Fibroblast of skin of left quadriceps (primary cell): ENCODE measurements around the gene CERK.

Experiments used
- DNase-seq, 2 experiments: peaks; one replicate each; pipeline ENCODE4 v3.0.0-alpha.2; 2013; ENCODE audit warnings: low read depth in 2 of 2

The CERK gene

DNA sequence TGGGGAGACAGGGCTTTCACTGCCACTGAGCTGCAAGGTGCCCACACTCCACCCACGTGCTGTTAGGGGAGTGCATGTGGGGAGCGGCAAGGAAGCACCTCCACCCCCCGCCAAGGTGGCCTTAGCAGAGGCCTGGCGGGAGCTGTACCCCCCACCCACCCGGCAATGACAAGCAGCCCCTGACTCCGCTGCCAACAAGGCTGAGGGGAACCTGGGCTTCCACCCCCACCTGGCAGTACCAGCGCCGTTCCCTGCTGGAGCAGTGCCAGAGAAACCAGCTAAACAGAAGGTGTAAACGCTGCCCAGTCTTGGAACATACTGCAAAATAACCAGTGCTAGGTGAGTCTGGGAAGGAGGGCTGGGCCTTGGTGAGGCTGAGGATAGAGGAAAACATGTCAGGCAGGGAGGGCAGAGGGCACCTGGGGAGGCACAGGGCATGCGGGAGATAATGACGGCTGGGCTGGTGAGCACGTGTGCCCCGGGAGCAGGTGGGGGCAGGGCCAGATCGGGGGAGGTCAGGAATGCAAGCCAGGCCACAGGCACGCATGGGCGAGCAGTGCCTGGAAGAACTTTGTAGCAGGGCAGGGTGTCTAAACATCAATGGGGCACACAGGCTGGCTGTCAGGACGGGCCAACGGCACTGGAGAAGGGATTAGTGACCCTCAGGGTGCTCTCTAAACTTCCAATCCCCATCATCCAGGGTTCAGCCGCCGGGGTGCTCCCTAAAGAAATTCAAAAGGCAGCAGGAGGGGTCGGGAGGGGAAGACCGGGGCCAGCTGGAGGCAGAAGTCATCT, 6.6 kb downstream of the CERK start:
- no peak for DNase-seq

DNA sequence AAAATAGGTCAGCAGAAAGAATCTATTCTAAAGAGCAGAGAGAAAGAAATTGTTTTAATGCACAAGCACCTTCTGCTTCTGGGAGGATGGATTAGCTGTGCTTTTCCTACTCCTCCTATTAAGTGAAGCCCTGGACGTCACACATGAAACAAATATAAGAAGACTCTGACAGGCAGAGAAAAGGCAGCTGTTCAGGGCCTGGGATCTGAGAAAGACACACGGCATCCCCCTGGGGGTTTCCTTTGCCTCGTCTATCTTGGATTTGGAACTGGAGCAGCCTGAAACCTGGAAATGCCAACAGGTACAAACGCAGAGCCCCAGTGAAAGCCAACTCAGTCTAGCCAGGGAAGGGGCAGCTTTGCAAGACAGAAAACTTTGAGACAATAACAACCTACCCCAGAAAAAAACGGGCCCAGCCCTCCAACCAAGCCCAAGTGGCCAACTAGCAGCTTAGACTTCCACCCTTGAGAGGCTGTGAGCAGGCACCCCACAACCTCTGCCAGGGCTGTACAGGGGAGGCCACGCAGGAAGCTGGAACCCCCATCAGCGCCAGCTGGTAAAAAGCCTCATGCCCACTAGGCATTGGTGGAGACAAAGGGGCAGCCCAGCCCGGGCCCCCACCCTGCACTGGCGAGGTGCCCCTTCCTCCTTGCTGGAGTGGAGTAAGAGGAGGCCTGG, 7.3 kb downstream of the CERK start:
- no peak for DNase-seq

DNA sequence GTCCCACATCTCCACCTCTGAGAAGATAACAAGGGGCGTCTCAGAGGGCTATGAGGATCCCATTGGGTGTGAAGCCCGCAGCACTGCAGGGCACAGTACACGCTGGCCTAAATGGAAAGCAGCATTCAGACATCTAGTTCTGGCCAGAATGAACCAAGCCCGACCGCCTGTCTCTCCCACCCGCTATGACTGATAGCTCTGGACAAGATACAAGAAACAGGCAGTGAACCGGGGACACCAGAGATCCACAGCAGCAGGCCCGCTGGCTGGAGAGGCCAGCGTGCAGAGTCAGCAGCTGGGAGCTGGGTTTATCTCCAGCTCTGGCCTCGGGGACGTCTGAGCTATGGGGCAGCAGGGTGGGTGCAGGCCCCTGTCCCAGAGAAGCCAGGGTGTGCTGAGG, 9.6 kb downstream of the CERK start:
- no peak for DNase-seq

DNA sequence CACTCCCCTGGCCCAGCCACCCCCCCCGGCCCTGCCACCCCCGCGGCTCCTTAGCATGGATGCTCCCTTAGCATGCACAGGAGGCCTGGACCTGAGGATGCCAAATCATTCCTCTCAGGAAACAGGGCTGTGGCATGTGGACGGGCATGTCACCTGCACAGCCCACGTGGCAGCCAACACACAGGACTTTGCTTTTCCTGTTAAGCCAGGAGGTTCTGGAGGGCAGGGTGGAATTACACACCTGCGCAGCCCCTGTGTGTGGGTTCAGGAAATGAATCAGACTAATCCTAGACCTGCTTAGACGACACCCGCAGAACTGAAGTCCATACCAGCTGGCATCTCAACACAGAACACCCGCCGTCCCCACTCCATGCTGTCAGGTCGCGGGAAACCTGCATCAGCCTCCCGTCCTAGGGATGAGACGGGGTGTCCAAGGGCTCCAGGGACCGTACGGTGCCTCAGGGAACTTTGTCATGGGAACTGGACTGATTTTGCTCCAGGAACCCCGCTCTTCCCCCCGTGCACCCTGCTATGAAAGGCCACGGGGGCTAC, 10.2 kb downstream of the CERK start:
- DNase-seq, result no peak

DNA sequence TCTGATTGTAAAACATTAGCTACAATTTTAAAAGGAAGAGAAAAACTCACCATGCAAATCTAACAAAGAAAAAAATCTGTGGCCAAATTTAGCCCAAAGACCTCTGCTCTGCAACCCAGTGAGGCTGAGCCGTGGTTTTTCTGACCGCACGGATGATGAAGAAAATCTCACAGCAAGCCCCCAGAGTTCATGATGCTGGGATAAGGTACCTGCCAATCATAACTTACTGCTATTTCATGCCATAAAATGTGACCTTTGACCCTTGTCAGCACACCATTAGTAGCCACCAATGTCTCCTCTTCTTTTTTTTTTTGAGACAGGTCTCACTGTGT, 11.1 kb downstream of the CERK start:
- DNase-seq, result no peak

DNA sequence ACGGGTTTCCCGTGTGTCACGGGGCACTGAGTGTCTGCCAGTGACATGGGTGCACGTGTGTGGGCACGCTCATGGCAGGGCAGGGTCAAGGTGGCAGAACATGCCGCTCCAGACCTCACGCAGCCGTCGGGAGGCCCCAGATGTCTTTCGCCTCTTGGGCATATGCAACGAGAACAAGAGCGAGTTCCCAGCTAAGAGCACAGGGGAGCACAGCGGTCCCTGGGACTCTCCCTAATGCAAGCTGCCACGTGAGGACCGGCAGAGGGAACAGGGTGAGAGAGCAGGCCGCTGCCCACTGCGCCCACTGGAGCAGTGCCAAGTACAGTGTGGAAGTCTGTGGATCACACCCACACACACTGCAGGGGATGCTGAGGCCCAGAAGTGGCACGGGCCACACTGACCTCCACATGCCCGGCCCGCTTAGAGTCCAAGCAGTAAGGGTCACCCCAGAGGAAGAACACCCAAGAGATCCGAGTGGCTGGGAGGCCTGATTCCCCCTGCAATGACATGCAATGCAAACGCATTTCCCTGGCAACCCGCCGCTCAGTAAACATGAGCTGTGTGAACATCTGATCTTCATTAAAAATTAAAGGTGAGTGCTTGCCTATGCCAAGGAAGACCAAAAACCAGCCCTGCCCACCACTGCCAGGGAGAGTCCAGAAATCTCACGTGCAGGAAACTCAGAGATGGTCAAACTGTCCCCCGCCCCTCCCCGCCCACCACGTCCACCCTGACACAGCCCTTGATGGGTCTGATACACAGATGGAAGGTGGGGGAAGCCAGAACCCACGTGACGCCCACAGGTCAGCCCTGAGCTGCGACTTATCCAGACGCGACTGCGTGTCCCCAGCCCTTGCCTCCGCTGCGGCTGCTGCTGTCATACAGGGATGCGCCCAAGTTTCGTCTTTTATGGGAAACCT, 11.7 kb downstream of the CERK start:
- no peak for DNase-seq

DNA sequence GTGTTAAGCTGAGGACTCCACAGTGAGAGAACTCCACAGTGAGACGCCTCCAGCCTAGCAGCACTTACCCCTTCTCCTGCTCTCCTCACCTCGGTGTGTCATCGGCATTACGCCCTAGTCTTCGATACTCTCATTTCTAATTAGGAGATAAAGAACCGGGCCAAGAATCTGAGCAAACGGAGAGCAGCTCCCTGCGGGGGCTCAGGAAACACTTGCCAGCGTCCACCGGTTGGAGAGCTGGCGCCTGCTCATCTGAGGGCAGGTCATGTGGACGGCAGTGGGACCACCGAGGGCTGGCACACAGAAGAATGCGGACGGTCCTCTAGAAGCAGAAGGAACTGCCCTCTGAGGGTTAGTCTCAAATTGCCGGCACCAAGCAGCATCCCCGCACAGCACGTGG, 13.0 kb downstream of the CERK start:
- DNase-seq, result no peak

DNA sequence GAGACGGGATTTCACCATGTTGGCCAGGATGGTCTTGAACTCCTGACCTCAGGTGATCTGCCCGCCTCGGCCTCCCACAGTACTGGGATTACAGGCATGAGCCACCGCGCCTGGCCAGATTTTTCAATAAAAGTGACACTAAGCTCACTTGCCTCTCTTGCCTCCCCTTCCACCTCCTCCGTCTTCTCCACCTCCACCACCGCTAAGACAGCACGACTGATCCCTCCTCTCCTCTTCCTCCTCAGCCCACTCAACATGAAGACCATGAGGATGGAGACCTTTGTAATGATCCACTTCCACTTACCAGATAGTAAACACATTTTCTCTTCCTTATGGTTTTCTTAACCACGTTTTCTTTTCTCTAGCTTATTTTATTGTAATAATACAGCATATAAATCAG, 14.2 kb downstream of the CERK start:
- DNase-seq, result no peak

DNA sequence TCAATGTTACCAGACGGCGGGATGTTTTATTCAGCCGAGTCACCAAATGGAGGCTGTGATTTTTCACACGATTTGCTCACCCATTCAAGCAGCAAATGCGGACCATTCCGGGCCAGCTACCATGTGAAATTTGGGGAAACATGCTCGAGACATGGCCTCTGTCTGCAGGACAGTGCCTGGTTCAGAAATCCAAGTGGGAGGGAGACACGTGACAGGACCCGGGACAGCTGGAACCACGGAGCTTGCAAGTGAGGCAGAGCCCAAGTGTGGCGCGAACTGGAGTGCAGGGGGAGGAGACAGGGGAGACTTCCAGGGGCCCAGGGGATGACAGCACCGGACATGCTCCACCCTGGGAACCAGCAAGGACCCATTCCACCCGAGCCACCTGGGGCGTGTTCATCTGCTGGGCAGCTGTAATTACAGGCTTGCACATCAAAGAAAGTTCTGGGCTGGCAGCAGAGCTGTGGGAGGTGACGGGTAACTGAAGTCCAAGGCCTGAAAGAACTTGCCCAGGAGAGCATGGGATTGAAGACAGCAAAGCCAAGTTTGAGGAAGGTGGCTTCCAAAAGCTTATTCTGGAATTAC, 16.5 kb downstream of the CERK start:
- DNase-seq, result no peak

DNA sequence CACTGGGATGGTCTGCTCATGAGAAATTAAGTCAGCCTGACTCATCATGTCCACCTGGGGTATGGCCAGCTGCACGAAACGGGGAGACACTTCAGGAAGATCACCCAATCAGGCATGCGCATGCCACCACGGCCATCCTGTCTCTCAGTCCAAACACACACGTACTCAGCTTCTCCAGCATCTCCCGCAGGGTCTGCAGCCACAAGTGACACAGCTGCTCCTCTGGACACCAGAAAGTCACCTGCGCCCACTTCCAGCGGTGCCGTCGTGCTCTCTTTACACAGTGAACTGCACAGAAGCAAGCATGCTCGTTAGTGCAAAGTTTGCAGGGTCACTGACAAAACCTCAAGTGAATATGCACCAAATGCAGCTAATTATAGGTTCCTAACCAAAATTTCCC, 18.1 kb downstream of the CERK start:
- DNase-seq, result no peak

DNA sequence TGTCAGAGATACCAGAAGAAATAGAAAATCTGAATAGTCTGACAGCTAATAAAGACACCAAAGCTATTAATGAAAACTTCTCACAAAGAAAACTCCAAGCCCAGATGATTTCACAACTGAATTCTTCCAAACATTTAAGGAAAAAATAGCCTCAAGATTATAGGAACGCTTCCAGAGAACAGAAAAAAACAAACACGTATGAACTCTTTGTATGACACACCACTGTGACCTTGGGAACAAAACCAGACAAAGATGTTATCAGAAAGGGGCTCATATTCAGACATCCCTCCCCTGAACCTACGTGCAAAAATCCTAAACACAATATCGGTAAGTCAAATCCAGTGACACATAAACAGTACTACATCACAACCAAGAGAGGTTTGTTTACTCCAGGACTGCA, 23.5 kb downstream of the CERK start:
- no peak for DNase-seq

DNA sequence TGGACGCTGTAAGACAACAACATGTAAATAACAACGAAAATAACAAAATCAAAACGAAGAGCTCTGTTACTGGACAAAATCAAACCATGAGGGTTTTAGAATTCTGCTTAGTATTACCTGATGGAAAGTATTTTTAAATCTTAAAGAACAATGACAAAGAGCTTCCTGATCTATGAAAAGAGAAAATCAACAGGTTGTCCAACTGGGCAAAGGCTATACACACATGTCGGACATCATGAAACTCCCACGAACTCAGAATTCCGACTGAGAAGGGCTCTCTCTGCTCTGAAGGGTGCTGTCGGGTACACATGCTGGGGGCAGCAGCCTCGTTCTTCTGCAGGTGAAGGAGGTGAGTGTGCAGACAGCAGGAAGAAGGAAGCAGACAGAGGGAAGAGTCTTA, 25.8 kb downstream of the CERK start:
- no peak for DNase-seq

DNA sequence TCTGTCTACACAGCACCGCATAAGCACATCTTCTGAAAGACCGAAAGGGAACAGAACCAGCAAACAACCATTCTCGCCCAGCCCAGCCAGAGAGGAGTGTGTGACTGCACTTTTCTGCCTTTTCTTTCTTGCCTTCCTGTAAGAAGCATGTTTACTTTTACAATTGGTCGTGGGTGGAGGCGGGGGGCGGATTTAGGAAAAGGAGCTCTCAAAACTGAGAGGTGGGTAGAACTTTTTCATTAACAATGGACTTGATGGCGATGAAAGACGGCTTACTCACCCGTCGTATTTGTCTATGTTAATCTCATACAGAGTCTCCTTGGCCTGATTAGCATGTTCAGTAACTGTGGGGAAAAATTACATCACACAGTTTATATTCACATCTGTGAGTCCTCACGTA, 27.2 kb downstream of the CERK start:
- DNase-seq, result no peak

DNA sequence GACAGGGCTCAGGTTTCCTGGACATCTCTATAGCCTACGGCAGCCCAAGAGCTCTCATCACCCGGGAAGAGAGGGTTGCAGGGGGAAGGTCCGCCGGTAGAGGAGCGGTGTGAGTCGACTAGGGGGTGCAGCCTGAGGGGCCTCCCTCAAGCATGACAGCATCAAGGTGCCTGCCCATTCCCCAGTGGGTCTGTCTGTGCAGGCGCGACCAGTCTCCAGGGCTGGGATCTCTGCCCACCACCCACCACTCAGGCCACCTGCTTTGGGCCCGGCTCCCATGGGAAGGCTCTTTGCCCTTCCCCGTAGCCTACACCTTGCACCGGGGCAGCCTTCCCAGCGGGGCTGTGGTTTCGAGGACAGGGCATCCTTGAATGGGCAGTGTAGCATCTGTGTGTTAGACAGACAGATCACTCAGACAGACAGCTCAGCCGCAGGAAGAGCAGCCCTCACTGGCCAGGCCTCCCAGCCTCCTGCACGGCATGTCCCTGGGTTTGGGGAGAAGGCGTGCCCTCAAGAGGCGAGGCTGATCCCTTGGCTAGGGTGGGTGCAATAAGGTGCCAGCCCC, 29.2 kb downstream of the CERK start:
- DNase-seq, result no peak

DNA sequence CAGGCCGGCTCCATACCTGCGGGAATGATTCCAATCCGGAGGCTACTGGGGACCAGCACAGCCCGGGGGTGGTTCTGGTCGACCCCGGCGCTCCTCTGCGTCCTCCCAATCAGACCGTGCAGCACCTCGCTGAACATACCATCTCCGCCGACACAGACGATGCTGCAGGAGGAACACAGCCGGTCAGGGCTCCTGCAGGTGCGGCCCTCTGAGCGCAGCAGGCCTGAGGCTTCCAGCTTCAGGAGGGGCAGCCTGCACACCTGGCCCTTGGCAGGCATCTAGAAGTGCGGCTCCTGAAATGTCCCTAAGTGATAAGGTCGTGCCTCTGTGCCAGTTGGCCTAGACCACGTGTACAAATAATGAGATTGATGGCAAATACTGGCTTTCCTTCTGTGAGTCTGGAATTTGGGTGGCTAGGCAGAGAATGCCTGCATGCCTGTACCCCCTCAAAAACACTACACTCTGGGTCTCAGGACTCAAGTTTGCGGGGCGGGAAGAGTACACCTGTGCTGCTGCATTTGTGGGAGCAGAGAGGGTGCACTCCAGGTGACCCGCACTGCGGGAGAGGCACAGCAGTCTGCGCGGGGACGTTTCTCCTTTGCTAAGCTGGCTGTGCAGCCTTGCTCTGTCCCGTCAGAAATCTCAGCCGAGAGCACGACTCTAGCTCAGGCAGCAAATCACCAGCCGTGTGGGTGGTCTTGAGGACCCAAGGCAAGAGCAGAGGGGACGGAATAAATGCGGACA, 30.1 kb downstream of the CERK start:
- no peak for DNase-seq

DNA sequence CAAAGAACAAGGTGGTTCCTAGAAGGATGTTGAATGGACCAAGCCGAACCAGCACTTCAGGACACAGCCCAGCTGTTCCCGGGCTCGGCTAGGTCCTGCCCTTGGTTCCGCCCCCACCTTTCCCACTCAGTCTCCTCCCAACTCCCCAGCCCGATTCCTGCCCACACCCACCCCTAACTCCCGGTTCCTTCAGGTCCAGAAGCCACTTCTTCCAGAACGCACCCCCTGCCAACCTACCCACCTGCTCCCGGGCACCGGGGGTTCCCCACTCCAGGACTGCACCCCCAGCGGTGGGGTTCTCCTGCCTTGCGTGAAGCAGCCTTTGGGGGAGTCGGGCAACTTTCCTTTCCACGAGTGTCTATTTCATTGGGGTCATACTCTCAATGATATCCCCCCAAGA, 30.7 kb downstream of the CERK start:
- no peak for DNase-seq

DNA sequence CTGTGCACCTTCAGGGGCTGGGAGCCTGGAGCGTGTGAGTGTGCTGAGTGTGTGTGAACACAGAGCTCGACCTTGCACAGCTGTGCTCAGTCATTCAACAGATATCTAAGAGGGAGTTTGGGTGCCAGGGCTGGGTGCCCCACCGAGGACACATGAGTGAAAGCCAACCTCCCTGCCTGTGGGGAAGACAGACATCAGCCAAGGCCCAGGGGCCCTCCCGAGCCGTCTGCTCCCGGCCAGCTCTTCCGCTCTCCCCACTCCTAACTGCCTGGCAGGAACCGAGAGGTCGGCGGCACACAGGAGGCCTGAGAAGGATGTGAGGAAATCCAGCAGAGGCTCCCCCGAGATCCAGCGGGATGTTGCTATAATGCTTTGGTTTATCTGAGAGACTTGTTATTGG, 32.0 kb downstream of the CERK start:
- DNase-seq, result no peak

DNA sequence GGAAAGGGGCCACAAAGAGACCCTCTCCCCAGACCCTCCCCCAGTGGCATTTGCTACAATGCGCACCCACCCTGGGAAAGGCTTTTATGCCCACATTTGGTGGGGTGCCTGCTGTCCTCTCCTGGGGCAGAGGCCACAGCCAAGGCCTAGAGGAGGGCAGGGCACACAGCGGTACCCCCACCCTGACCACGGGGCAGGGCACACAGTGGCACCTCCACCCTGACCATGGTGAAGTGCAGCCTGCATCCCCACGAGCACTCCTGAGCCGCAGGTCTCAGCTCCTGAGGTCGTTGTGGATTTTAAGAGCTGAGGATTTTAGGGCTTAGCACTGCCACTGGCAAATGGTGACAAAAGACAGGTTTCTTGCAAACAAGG, 34.1 kb downstream of the CERK start:
- DNase-seq, result no peak

DNA sequence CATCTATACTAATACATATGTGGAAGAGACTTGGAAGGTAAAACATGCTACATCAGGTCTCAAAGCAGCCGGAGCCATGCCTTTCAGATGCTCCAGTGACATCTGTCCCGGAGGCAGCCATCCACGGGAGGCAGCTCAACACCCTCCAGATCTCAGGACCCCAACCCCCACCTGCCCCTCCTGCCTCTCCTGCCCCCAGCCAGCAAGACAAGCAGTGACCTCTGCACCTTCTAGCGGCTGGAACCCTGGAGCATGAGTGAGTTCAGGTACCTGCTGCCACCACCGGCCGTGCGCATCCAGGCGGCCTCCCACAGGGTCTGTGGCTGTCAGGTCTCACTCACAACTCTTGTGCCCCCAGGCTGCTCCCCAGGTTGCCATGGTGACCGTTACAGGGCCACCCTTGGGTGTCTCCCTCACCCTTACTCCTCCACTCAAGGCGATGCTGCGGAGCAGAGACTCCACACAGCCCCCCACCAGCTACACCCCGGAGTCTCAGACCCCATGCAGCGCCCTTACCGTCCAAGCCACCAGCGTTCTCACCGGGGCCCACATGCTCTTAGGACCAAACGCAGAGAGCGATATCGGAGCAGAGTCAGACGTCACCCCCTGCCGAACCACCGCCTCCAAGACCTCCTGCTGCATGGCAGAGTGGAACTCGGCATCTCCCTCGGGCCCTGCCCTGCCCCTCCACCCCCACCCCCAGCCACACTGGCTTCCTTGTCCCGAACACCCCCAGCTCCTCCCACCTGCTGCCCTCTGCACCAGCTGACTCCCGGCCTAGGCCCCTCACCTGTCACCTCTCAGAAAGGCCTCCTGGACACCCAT, 34.7 kb downstream of the CERK start:
- no peak for DNase-seq

DNA sequence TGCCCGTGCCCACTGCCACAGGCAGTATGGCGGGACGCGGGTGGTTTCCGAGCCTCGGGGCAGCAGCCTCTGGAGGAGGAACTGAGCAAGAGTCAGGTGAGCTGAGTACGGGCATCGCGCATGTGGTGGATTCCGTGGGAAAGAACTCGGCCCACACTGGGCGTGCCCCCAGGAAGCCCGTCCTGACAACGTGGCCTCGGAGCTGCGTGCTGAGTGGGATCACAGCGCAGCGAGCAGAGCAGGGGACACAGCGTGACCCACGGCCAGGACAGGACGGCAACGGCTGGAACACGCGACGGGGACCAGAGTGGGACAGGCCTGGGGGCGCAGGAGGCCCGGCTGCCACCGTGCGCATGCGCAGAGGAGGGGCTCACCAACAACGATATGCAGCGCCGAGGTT, 36.8 kb downstream of the CERK start:
- no peak for DNase-seq
